Uterus (tissue), 2 donors: ENCODE measurements around the gene INSRR.

Experiments
- POLR2A ChIP-seq, 2 donors: fragments of 450-650 bp; IDR thresholded peaks; one replicate each; pipeline ENCODE4 v1.6.1; 2016; ENCODE audit warnings: antibody characterized with exemption in 2 of 2, mild to moderate bottlenecking in 1 of 2, moderate library complexity in 1 of 2
- TF ChIP-seq, protein P1 (sequence below), 4 experiments: fragments of 200-600 bp in 2 of 4; fragments of 450-650 bp in 2 of 4; sonication (generic) in 2 of 4; IDR thresholded peaks; one replicate each; pipeline ENCODE4 v1.5.1; 2016 to 2019; ENCODE audit warnings: antibody characterized with exemption in 4 of 4, mild to moderate bottlenecking in 2 of 4, moderate library complexity in 1 of 4

DNA sequence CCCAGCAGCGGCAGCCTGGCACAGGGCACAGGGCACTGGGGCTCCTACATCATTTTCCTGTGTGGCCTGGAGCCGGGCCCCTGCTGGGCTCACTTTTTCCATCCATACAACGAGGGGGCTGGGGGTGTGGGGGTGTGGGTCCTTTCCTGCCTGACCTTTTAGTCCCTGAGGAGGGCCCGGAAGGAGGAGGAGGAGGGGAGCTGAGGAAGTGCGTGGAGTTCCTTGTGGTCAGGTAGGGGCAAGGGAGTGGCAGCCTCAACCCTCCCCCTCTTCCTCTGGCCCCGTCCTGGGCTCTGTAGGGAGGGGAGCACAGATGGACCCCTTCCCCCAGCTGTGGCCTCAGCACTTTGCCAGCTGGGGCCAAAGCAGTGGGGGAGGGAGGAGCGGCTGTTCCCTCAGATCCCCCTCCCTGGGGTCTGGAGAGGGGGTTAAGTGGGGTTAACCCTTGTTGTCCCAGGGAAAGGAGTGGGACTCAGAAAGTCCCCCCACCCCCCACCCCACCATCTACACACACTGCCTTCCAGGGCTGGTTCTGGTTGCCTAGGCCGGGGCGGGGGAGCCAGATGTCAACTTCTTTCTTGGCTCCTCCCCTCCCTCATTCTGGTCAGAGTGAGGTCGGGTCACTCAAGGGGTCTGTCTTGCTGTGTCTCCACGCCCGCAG is 7.5 kb upstream of the INSRR start:
- TF ChIP-seq, protein P1, sequence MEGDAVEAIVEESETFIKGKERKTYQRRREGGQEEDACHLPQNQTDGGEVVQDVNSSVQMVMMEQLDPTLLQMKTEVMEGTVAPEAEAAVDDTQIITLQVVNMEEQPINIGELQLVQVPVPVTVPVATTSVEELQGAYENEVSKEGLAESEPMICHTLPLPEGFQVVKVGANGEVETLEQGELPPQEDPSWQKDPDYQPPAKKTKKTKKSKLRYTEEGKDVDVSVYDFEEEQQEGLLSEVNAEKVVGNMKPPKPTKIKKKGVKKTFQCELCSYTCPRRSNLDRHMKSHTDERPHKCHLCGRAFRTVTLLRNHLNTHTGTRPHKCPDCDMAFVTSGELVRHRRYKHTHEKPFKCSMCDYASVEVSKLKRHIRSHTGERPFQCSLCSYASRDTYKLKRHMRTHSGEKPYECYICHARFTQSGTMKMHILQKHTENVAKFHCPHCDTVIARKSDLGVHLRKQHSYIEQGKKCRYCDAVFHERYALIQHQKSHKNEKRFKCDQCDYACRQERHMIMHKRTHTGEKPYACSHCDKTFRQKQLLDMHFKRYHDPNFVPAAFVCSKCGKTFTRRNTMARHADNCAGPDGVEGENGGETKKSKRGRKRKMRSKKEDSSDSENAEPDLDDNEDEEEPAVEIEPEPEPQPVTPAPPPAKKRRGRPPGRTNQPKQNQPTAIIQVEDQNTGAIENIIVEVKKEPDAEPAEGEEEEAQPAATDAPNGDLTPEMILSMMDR (IDR thresholded peaks at IDR 0.05): no peak
- TF ChIP-seq POLR2A (IDR thresholded peaks at IDR 0.05): no peak
